GM19324 (cell line): ENCODE results near the gene NCBP2.

Source experiments
- ATAC-seq: cut with Tn5 transposase; IDR thresholded peaks from one replicate; pipeline ENCODE4 v1.9.1; 2021; ENCODE audit warnings: mild to moderate bottlenecking, moderate library complexity; ENCODE audit not compliant: unreplicated experiment, low FRiP score

Gene NCBP2

DNA sequence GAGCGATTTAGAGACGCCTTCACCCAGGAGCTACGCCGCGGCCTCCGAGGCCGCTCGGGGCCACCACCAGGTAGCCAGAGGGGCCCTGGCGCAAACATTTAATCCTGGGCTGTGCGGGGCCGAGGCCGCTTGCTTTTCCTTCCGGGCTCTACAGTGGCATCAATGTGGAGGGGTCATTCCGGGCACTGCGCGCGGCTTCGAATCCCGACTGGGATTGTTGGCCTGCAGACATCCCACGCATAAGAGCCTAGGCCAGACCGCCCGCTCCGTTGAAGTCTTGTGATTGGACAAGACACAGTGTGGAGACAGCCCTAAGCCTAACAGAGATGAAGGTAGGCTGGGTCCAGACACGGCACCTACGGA lies 568 bp upstream of the NCBP2 start:
- peak; percentile 12 for ATAC-seq

DNA sequence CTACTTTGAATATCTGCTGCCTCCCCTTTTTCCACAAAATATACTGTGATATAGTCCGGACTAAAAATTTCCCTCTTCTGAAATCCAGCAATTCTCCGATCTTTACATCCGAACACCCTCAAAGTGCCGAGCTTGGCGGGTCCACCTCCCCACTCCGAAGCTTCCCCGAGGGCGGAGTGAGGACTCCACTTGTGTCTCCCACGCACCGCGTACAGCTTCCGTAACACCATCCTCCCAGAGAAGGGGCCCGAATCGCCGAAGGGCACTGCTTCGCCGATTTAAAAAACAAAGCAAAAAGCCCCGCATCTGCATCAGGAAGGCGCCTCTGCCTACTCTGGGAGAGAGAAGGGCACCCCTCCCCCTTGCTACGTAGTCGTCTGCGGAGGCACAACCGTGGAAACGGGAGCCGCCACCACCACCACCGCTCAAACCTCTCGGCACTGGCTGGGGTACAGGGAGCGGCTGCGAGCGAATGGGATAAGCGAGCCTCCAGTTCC lies 551 bp downstream of the NCBP2 start:
- peak; percentile 3 for ATAC-seq

GRCh38 chr3:196938576-196938975 lies 3.8 kb downstream of the NCBP2 start:
- ATAC-seq = no peak

- no peak for ATAC-seq
These were observed 4.2 kb downstream of the NCBP2 start for GRCh38 chr3:196938124-196938523.

DNA sequence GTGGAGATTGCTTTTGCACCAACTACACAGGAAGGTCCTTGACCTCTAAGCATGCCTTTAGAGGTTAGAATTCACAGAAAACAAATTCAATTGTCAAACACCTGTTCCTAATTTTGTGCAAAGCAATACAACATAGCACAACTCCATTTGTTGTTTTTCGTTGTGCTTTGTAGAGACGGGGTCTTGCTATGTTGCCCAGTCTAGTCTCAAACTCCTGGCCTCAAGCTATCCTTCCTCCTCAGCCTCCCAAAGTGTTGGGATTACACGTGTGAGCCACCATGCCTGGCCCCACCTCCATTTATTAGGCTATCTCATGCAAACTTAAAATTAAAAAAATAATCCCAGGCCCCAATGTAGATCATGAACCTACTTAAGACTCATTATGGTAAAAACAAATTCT lies 6.0 kb downstream of the NCBP2 start:
- ATAC-seq = no peak

DNA sequence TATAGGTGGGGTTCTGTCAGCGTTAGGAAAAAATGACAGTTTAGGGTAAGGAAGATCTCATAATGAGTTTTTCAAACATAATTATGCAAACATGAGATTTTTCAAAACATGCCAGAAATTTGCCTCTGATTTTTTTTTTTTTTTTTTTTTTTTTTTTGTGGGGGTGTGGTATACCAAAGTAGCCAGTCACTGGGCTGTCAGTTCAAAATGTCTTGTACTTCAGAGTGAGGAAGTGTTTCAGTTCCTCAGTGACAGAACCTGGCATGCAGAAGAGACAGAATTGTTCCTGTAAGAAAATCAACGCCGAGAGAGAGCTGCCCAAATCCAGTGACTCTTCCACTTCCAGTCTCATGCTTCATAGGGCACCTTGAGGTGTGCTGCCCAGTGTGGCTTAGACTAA lies 9.7 kb downstream of the NCBP2 start:
- no peak for ATAC-seq

DNA sequence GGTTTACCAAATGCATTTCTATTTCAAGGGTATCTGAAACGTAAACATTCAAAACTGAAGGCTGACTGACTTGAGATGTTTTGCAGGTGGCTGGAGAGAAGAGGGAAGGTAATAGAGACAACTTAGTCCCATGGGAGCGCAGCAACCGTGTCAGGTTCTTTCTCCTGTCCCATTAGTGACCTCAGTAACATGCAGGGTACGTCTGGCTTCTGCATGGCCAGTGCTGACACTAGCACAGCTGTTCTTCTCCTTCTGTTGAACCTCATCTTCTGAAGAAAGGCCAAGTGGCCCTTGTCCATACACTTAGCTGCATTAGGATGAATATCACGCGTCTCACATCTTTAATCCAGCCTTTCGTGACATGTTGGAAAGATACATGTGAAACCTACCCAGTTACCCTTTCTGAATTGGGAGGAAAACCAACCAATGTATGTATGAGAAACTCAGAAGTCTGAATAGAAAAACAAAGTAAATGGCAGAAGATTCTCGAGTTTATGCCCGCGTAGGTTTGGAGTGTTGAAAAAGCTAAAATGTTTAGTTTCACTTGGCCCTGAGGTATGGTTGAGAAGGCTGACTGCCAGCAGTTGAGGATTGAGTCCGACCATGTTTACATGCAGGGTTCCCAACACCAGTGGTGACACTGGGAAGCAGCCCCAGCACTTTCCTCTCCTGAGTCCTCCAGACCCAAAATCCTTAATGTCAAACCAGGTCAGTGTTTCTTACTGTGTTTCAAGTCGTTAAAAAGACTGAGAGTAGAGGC lies 10.3 kb downstream of the NCBP2 start:
- no peak for ATAC-seq

DNA sequence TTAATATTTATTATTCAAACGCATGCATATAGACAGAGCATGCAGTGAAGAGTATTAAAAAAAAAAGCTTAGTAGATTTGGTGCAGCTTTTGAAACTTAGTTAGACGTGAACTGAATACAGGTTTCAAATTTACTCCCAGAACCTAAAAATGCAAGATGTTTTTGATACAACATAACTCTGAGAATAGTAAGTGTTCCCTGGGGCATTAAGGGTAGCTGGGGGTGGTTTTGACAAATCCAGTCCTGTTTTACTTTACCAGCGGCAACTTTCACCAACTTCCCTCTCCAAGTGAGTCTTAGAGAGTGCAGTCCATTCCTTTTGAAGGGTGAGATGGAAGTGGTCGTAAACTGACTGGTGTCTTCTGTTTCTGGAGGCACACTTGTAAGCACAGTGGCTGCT lies 11.2 kb downstream of the NCBP2 start:
- no peak for ATAC-seq

DNA sequence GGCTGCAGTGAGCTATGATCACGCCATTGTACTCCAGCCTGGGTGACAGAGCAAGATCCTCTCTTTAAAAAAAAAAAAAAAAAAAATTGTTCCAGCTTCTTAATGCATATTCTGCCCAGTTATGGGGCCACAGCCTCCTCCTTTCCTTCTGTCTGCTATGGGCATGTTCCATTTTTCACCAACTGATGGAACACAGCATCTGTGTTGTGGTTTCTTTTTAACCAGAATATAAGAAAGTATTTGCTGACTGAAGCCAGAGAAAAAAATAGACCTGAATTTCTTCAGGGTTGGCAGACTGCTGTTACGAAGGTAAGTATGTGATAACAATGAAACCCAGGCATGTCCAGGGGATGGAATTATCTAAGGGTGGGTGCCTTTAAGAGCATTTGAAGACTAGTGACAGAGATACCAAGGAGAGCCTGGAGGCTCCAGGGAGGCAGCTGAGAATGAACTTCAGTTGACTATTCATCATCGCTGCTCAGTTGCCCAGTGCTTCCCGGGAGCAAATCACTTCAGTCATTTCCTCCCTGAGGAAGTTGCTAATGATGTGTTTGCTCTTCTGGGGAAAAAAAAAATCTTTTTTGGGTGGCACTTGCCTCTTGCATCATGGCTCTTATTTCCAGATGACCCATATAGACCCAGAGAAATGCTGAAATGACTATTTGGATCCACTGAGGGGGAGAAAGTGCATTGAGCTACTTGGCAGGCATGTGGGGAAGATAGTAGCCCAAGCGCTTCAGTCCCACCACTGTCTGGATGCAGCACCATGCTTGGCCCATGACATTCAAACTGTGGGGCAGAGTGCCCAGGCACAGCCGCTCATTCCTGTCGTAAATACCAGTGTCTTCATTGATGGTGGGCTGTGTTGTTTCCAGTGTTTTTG lies 14.5 kb downstream of the NCBP2 start:
- no peak for ATAC-seq

DNA sequence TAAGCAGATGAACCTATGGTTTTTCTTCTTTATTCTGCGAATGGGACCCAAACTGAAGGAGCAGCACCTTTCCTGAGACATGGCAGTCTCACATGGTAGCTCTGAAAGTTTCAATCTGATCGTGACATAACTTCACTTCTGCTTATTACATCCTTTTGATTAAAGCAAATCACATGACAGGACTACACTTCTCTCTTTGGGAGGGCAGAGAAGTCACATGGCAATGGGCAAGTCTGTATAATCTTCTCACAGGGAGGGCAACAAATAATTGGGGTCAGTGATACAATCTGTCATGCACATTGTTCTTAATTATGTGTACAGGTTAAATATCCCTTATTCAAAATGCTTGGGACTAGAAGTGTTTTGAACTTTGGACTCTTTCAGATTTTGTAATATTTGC lies 21.6 kb downstream of the NCBP2 start:
- ATAC-seq = no peak

GRCh38 chr3:196918968-196919367 lies 23.4 kb downstream of the NCBP2 start:
- ATAC-seq = no peak

GRCh38 chr3:196916995-196917394 lies 25.3 kb downstream of the NCBP2 start:
- ATAC-seq = no peak

DNA sequence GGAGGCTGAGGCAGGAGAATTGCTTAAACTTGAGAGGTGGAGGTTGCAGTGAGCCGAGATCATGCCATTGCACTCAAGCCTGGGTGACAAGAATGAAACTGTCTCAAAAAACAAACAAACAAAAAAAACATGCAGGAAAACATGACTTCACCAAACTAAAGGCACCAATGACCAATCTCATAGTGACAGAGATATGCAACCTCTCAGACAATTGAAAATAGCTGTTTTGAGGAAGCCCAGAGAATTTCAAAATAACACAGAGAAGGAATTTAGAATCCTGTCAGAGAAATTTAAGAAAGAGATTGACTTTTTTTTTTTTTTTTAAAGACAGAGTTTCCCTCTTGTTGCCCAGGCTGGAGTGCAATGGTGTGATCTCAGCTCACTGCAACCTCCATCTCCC lies 26.1 kb downstream of the NCBP2 start:
- no peak for ATAC-seq

- ATAC-seq = no peak
These were observed 27.0 kb downstream of the NCBP2 start for GRCh38 chr3:196915375-196915774.

DNA sequence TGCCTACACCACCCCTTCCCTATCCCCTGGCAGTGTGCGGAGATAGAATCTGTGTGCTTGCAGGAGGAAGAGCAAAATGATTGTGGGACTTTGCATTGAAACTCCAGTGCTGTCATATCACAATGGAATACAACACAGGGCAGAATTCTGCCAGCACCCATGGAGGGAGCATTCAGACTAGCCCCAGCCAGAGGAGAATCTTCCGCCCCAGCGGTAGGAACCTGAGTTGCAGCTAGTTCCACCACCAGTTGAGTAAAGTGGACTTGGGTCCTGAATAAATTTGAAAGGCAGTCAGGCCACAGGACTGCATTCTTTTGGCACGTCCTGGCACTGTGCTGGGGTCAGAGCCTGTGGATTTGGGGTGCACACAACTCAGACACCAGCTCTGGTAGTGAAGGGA lies 27.5 kb downstream of the NCBP2 start:
- ATAC-seq = no peak

GRCh38 chr3:196903740-196904139 lies 38.6 kb downstream of the NCBP2 start:
- ATAC-seq = no peak

- no peak for ATAC-seq
These were observed 40.0 kb downstream of the NCBP2 start for GRCh38 chr3:196902296-196902695.

DNA sequence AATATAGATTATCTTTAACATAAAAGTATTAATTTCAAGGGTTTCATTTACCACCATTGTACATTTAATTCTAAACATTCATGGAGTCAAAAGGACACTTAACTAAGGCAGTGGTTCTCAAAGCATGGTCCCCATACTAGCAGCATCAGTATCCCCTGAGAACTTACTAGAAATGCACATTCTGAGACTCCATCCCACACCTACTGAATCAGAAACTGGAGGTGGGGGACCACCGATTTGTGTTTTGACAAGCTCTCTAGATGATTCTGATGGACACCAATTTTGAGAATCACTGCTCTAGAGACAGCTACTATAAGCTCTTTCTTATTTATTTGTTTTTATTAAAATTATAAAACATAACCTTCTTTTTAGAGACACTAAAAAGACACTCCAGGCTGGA lies 40.6 kb downstream of the NCBP2 start:
- ATAC-seq = no peak

- no peak for ATAC-seq
These were observed 46.1 kb downstream of the NCBP2 start for GRCh38 chr3:196896229-196896628.

DNA sequence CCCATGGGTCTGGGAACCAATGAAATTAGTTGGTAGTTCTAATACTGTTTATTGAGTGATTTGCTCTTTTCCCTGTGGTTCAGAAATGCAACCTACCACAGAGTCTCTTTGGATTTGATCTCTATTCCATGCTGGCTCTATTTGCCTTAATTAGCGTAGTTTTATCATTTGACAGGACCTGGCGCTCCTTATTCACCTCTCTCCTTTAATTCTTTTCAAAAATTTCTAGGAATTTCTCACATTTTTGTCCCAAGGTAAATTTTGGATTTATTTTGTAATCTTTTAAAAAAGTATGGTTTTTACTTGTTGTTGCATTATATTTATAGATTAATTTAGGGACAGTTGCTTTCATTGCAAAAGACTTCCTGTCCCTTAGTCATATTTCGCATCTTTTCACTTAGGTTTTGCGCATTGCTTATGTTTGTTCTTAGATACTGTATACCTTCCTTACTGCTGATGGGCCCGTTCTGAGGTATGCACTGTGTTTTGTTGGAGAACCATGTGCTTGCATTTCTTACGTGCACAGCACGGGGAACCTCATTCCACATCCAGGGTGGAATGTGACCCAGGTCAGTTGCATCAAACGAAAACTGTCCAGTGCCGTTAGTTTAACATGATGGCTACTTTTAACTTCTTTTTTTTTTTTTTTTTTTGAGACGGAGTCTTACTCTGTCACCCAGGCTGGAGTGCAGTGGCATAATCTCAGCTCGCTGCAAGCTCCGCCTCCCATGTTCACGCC lies 47.6 kb downstream of the NCBP2 start:
- ATAC-seq = no peak
